ENCODE measurements around the gene VSIG10. TPM values are rescaled to one million over a fixed set of nuclear protein-coding genes. Genes with fewer than 3 reads are reported as not detected.

The VSIG10 gene
- total RNA-seq, 1 experiment from 2014 or later, result 56.2 TPM

- H3K27me3 ChIP-seq (ENCODE audit: control insufficient read depth, insufficient read depth, low read length), result no peaks in the 10 kb centered on the region
- H3K4me3 ChIP-seq (ENCODE audit: low read depth in 2 of 2, low read length in 2 of 2), result no peak overlapping the region
- POLR2A ChIA-PET, result no interaction called here
- H3K27ac ChIP-seq (ENCODE audit: low read length), result no peak overlapping the region
- H3K36me3 ChIP-seq (ENCODE audit: control insufficient read depth, insufficient read depth, low read length), result peaks cover 20% of the 10 kb centered on the region
- ATAC-seq (no peak), DNase-seq (ENCODE audit: low read depth, low spot score) (no peak)
- BruUV-seq (replicated peaks), result no TSS peak
- no peaks in the 10 kb centered on the region for H3K4me1 ChIP-seq (ENCODE audit: control insufficient read depth, insufficient read depth, low read length)
- intact Hi-C loops (cut with micrococcal nuclease; ENCODE audit: unreplicated experiment), result no loop called here
- in situ Hi-C loops (cut with HindIII; ENCODE audit: low pct_unique_long_range_greater_than_20kb, low sequenced_read_pairs), result no loop called here
- no peak for TF ChIP-seq REST (IDR thresholded peaks at IDR 0.05; ENCODE audit: insufficient read depth in 1 of 2, low read depth in 2 of 2, low read length in 1 of 2)
- no peak for TF ChIP-seq TCF7L2 (IDR thresholded peaks at IDR 0.05; ENCODE audit: low read depth, low read length)
- peak; percentile 40; the same call in 1 of the 2 replicates for TF ChIP-seq POLR2AphosphoS5 (IDR thresholded peaks at IDR 0.05; ENCODE audit: low read depth, low read length)
- CTCF ChIA-PET, result no interaction called here
- H3K9me3 ChIP-seq (ENCODE audit: control insufficient read depth, insufficient read depth, low read depth, low read length), result no peaks in the 10 kb centered on the region
Measured at GRCh38 chr12:118029166-118029565, 74.6 kb downstream of the VSIG10 start.

GRCh38 chr12:118025168-118025567, 78.6 kb downstream of the VSIG10 start:
- in situ Hi-C loops (cut with HindIII; ENCODE audit: low pct_unique_long_range_greater_than_20kb, low sequenced_read_pairs) (no loop called here), intact Hi-C loops (cut with micrococcal nuclease; ENCODE audit: unreplicated experiment) (no loop called here)
- H3K9me3 ChIP-seq (ENCODE audit: control insufficient read depth, insufficient read depth, low read depth, low read length), result no peaks in the 10 kb centered on the region
- no peak overlapping the region for H3K4me3 ChIP-seq (ENCODE audit: low read depth in 2 of 2, low read length in 2 of 2)
- peaks cover 4% of the 10 kb centered on the region for H3K36me3 ChIP-seq (ENCODE audit: control insufficient read depth, insufficient read depth, low read length)
- no peak for TF ChIP-seq SIN3A (IDR thresholded peaks at IDR 0.05; ENCODE audit: borderline replicate concordance, insufficient read depth, low read depth, low read length)
- no peak for TF ChIP-seq POLR2AphosphoS5 (IDR thresholded peaks at IDR 0.05; ENCODE audit: low read depth, low read length)
- TF ChIP-seq CTCF (IDR thresholded peaks at IDR 0.05), result no peak
- TF ChIP-seq TCF7L2 (IDR thresholded peaks at IDR 0.05; ENCODE audit: low read depth, low read length), result no peak
- no peak for TF ChIP-seq REST (IDR thresholded peaks at IDR 0.05; ENCODE audit: insufficient read depth in 1 of 2, low read depth in 2 of 2, low read length in 1 of 2)
- CTCF ChIA-PET, result no interaction called here
- POLR2A ChIA-PET, result no interaction called here
- H3K27me3 ChIP-seq (ENCODE audit: control insufficient read depth, insufficient read depth, low read length), result no peaks in the 10 kb centered on the region
- H3K4me1 ChIP-seq (ENCODE audit: control insufficient read depth, insufficient read depth, low read length), result no peaks in the 10 kb centered on the region
- no peak overlapping the region for H3K27ac ChIP-seq (ENCODE audit: low read length)
- no TSS peak for BruUV-seq (replicated peaks)
- DNase-seq (ENCODE audit: low read depth, low spot score) (no peak), ATAC-seq (no peak)

Data from Panc1 (cell line).